GM10847 (cell line): ENCODE data around the gene CADM1.

ENCODE experiments used
- POLR2A ChIP-seq: IDR thresholded peaks from 2 replicates; pipeline ENCODE4 v1.6.1; 2011; ENCODE audit not compliant: insufficient read length; ENCODE audit errors: extremely low read depth

The CADM1 gene

DNA sequence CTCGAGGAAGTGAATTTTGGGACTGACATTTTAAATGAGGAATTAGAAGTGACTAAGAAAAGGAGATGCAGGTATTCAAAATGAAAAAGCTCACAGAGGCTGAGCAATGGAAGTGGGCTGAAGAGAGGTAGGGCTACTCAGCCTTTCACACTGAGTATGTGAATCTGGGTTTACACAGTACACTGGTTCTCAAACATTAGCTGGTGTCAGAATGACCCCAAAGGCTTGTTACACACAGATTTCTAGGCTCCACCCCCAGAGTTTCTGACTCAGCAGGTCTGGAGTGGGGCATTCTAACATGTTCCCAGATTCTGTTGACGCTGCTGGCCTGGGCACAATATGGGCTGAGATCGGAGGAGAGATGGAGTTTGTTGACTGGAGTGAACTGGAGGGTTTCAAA lies 32.8 kb downstream of the CADM1 start:
- TF ChIP-seq POLR2A, result no peak

- no peak for TF ChIP-seq POLR2A
These were observed 33.3 kb downstream of the CADM1 start for GRCh38 chr11:115470928-115471327.

GRCh38 chr11:115469361-115469760 lies 34.9 kb downstream of the CADM1 start:
- TF ChIP-seq POLR2A, result no peak

- no peak for TF ChIP-seq POLR2A
These were observed 38.1 kb downstream of the CADM1 start for GRCh38 chr11:115466122-115466521.

DNA sequence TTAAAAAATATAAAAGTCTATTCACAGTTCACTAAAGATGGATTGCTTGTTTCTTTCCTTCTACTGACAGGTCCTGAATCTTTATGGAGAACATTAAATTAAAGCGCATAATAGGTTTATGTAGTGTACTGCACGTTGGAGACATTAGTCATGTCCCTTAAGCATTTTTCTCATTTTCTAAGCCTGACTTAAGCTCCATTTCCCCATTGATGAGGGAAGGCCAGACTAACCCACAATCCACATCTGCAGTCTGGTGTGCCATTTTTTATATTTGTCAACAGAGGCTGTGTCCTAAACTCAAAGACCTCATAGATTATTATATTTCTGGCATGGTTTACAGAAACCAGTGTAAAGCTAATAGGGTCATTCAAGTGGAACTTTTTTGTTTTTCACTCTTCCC lies 39.9 kb downstream of the CADM1 start:
- no peak for TF ChIP-seq POLR2A

- TF ChIP-seq POLR2A, result no peak
These were observed 40.6 kb downstream of the CADM1 start for GRCh38 chr11:115463606-115464005.

- TF ChIP-seq POLR2A, result no peak
These were observed 41.5 kb downstream of the CADM1 start for GRCh38 chr11:115462757-115463156.

GRCh38 chr11:115462004-115462541 lies 42.1 kb downstream of the CADM1 start:
- no peak for TF ChIP-seq POLR2A

- TF ChIP-seq POLR2A, result no peak
These were observed 43.7 kb downstream of the CADM1 start for GRCh38 chr11:115460512-115460911.

GRCh38 chr11:115459563-115459962 lies 44.7 kb downstream of the CADM1 start:
- TF ChIP-seq POLR2A, result no peak

- TF ChIP-seq POLR2A, result no peak
These were observed 45.3 kb downstream of the CADM1 start for GRCh38 chr11:115458877-115459276.

DNA sequence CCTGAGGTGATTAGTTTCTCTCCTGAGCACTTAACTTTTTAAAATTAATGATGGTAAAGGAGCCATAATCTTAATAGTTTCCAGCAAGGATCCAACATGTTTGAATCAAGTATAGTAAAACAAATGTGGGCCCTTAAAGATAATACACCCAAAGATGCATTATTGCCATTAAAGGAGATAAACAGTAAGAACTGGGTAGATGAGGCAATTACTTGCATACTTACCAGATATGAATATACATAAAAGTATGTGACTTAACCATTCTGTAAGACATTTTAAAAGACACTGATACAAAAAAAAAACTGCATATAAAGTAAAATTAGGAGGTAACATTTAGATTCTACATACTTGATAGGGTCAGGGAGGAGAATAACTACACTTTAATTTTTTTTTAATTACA lies 48.2 kb downstream of the CADM1 start:
- no peak for TF ChIP-seq POLR2A

GRCh38 chr11:115455613-115456012 lies 48.6 kb downstream of the CADM1 start:
- no peak for TF ChIP-seq POLR2A

GRCh38 chr11:115454525-115454924 lies 49.7 kb downstream of the CADM1 start:
- no peak for TF ChIP-seq POLR2A

- TF ChIP-seq POLR2A, result no peak
These were observed 50.3 kb downstream of the CADM1 start for GRCh38 chr11:115453693-115454490.

GRCh38 chr11:115452241-115452640 lies 52.0 kb downstream of the CADM1 start:
- no peak for TF ChIP-seq POLR2A

GRCh38 chr11:115450519-115450918 lies 53.7 kb downstream of the CADM1 start:
- no peak for TF ChIP-seq POLR2A

DNA sequence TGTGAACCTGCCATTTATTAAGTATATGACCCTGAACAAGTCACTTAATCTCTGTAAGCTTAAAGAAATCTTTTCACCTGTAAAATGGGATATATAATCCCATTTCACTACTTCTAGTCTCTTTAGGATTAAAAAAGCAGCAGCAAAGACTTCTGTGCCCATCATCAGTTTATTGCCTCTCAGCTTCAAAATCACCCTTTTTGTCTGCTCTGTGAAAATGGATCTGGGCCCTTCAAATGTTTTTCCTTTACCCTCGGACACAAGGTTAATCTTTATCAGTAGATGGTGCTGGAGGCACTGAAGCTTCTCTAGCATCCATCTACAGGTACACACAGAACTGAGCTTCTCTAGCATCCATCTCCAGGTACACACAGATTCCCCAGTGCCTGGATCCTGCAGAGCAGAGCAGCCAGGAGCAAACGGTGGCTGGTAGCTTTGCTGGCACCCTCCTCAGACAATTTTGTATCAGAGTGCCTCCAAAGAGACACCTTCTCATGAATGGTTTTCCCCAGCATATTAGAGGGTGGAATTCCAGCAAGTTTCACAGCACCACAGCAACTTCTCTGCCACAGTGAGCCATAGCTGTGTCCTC lies 56.8 kb downstream of the CADM1 start:
- TF ChIP-seq POLR2A, result no peak
